Dermis blood vessel endothelial cell (primary cell): ENCODE data around the gene COL6A5. TPM values are rescaled to one million over a fixed set of nuclear protein-coding genes. Genes with fewer than 3 reads are reported as not detected.
"Not testable (repeated sequence)": the region's sequence is repeated elsewhere in the genome, so short reads cannot be mapped to it uniquely, and the experiment has no call there.

ENCODE experiments used
- DNase-seq: peaks from one replicate; pipeline ENCODE4 v3.0.0; 2010
- total RNA-seq: library from RNA; depleted of rRNA; stranded (reverse); fragments of >200 nt; gene quantifications from 2 replicates; pipeline ENCODE4 v1.2.3, GENCODE V29; 2014

Gene COL6A5
- total RNA-seq = not detected in 2 replicates

DNA sequence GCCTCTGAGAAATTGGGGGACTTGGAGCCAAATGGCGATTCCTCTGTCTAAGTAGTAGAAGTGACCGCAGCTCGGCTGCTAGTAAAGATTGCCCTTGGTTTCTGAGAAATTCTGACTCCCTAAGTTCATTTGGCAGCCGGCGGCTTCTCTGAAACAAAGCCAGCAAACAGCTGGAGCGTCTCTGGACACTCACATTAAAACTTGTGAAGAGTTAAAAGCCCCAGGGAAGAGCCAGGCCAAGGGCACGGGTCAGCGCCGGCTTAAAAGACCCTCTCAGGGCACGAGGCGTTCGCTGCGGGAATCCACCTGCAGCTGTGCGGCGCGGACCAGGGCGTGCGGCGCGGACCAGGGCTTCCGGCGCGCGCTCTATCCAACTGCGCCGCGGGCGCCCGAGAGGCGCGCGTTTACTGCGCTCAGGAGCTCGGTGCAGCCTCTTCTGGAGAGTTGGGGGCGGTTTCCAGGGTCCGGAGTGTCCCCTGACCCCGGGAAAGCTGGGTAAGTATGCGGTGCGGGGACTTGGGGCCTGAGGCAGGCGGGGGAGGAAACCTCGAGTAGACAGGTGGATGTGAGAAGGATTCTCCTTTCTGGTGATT, at the start of gene COL6A5:
Gene COL6A5, plus strand, starts transcription at position 186 of the 593 bp plus-strand sequence. CDS start 27,967 bp downstream, outside the sequence.
- no peak for DNase-seq

DNA sequence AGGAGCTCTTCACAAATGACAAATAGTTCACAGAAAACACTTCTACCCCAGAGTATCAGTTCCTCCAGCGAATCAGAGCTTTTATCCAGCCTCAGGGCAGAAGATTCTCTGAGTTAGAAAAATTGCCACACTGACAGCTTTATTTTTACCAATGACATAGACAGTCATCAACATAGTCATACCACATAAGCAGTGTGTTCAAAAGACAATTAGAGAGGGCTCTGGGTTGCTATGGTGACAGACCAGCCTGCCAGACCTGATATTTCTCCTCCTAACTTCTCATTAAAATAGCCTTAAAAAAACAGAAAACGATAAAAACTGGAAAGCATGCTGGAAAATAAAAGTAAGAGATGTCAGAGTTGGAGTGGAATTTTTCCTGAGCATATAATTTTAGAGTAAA, 45.9 kb upstream of the COL6A5 start:
- no peak for DNase-seq

- no peak for DNase-seq
Observed at GRCh38 chr3:130300888-130301287, 44.6 kb upstream of the COL6A5 start.

- no peak for DNase-seq
Observed at GRCh38 chr3:130310109-130310508, 35.4 kb upstream of the COL6A5 start.

DNA sequence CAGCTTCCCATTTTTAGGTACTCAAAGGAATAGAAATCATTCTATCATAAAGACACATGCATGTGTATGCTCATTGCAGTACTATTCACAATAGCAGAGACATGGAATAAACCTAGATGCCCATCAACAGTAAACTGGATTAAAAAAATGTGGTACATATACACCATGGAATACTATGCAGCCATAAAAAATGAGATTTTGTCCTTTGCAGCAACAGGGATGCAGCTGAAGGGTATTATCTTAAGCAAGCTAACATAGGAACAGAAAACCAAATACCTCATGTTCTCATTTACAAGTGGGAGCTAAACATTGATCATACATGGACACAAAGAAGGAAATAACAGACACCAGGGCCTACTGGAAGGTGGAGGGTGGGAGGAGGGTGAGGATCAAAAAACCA, 33.1 kb upstream of the COL6A5 start:
- no peak for DNase-seq

DNA sequence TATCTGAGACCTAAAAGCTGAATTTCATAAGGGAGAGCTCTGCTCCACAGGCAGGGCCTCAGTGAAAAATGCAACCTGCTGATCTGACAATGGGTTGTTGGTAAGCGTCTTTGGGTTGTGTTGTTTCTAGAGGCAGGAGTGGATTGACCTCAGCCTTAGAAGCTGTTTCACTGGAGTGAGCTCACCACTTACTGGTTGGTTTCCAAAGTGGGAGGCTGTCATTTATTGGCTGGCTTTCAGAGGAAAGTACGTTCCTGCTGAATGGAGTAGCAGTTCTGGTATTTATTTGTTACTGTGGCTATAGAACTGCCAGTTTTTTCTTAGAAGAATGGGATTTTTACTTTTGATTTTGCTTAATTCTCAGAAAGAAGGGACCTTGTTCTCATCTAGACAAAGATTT, 29.3 kb upstream of the COL6A5 start:
- DNase-seq = no peak

- DNase-seq = no peak
Observed at GRCh38 chr3:130323503-130323902, 22.0 kb upstream of the COL6A5 start.

- DNase-seq = no peak
Observed at GRCh38 chr3:130340766-130341165, 4.7 kb upstream of the COL6A5 start.

- DNase-seq = no peak
Observed at GRCh38 chr3:130341388-130341787, 4.1 kb upstream of the COL6A5 start.

DNA sequence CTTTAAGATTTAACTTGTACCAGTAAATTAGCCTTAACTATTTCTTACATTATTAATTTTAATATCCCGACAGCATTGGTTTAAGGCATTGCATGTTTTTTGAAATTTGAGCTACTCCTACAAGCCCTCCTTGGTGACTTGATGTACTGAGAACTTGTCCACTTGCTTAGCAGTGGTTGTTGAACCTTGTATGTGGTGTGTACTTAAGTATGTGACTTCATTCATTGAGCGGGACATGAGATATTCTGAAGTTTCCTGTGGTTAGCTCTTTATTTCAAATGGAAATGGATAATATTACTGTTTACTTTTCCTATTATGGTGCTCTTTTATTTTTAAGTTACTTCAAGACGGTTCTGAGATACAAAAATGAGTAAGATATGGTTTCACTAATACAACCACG, 3.6 kb upstream of the COL6A5 start:
- DNase-seq = no peak

DNA sequence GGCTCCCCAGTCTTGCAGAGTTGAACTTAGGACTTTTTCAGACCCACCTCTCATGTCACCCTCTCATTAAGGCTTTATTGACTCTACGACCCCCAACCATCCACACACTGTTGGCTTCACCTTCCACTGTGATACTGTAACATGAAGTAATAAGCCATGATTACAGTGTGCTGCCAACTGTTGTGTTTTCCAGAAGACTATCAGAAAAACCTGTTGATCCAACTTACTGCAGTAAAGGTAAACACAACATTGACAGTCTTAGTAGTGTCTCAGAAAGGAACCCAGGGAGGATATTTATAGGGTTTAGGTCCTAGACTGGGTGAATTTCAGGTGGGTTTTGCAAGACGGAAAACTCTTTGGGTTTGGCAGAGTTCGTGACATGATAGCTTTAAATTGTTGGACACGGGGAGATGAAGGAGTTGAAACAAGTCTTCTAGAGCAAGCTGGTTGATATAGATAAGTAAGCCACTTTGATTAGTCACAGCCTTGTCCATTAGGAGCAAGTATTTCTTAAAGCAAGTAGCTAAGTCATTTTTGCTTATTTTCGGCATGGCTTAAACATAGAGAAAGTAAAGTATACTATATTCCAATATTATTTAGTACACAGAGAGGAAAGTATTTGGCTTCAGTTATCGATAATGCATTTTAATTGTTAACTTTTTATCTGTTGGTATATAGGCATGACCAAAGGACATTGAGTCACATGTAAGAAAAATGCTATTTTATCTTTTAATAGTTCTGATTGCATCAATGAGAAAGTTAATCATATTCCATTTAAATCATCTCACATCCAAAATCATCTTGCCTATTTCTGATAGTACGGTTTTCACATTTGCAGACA, 2.4 kb upstream of the COL6A5 start:
- DNase-seq = no peak

GRCh38 chr3:130348258-130348657, 2.8 kb downstream of the COL6A5 start:
- DNase-seq = not testable (repeated sequence)

GRCh38 chr3:130354430-130354829, 9.0 kb downstream of the COL6A5 start:
- DNase-seq = no peak

- no peak for DNase-seq
Observed at GRCh38 chr3:130374033-130374432, 28.6 kb downstream of the COL6A5 start.

- no peak for DNase-seq
Observed at GRCh38 chr3:130374908-130375307, 29.4 kb downstream of the COL6A5 start.

DNA sequence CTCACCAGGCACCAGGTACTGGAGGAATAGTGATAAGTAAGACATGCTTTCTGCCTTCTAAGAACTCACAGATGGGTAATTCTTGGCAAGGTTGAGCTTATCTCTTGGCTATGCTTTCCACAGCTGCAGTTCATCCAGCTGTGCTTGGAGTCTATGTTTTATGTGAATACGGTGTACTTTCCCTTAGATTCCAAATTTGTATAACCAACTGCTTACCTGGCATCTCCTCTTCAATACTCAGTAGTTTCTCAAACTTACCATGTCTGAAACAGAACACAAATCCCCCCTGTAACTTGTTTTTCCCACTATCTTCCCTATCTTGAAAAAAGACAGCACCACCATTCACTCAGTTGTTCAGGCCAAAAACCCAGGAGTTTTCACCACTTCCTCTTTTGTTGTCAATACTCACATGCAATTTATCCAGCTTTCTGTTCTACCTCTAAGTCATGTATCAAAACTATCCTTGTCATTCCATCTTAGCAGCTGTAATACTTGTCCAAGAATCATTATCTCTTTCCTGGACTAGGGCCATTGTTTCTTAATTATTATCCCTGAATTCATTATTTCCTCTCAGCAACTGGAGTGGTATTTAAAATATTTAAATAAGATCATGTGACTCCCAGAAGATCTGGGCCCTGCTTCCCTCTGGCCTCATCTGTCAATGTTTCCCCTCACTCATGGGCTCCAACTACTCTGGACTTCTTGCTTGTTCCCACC, 32.6 kb downstream of the COL6A5 start:
- DNase-seq = no peak

DNA sequence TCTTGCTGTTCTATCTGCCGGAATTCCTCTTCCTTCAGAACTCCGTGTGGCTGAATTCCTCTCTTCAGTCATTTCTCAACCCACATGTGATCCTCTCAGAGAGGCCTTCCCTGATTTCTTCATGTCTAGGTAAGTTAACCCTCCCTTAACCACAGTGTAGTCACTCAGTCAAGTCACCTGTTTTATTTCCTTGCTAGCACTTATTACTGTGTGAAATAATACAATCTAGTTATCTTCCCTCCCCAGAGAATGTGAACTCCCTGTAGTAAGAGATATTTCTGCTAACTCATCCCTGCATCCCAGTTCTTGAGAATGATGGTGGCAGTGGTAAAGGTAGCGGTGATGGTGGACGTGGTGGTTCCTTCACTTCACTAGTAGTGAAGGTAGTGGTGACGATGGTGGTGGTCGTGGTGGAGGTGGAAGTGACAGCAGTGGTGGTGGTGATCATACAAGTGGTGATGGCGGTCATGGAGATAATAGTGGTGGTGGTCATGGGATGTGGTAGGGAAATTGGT, 33.3 kb downstream of the COL6A5 start:
- DNase-seq = no peak

GRCh38 chr3:130379274-130379673, 33.8 kb downstream of the COL6A5 start:
- no peak for DNase-seq

DNA sequence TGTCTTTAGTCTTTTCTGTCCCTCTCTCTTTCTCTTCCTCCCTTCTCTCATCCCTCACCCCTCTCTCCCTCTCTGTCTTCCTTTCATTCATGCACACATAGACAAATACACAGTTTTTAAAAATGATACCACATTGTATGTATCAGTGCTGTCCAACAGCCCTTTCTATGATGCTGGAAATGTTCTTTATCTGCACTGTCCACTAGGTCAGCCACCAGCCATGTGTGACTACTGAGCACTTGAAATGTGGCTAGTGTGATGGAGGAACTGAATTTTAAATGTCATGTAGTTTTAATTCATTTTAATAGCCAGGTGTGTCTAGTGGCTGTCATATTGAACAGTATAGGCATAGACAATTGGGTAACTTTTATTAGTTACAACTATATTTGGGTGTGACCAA, 34.9 kb downstream of the COL6A5 start:
- no peak for DNase-seq

GRCh38 chr3:130383424-130383823, 38.0 kb downstream of the COL6A5 start:
- DNase-seq = no peak

DNA sequence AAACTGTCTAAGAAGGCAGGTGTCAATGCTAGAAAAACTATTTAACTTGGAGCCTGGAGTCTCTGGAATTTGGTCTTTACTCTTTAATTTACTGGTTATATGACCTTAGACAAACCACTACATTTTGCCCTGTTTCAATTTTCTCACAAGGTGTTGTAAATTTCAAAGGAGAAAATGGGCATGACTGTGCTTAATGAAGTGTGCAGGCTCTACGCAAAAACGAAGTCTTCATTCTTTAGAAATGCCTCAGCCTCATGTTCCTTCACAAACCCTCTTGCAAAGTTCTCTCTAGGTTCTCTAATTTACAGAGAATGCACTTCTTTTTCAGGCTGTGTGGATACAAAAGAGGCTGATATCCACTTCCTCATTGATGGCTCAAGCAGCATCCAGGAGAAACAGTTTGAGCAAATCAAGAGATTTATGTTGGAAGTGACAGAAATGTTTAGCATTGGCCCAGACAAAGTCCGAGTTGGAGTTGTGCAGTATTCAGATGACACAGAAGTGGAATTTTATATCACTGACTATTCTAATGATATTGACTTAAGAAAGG, 39.1 kb downstream of the COL6A5 start:
- DNase-seq = no peak

DNA sequence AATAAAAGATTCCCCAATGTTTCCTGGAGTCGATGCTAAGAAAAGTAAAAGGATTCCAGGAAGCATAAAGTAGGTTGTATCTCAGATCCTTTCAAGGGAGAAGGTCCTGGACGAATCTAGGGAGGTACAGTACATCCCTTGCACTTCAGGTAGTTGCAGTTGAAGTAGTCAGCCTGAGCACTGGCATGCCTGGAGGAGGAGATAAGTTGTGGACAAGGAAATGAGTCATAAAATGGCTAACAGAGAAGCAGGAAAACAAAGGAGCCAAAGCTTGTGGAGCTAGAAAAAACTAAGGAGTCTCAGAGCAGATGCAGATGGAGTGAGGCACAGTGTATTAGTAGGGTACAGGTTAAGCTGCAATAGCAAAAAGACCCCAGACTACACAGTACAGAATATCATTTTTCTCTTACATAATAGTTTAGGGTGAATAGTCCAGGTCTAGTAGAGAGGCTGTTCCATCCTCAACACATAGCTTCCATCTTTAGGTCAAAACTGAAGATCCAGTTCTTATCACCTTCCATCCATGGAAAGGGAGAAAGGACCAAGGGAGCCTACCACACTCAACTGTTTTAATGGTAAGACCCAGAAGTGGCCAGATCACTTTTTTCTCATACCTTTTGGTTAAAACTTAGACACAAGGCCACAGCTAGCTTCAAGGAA, 41.3 kb downstream of the COL6A5 start:
- peak; percentile 50 for DNase-seq
